HG03066 (cell line): ENCODE data around the gene PGF.

Source experiments
- ATAC-seq: cut with Tn5 transposase; IDR thresholded peaks from one replicate; pipeline ENCODE4 v1.9.1; 2021; ENCODE audit warnings: low read depth; ENCODE audit not compliant: unreplicated experiment

Gene PGF

GRCh38 chr14:74921987-74922751 is 33.2 kb downstream of the PGF start:
- ATAC-seq, result no peak

- no peak for ATAC-seq
Measured at GRCh38 chr14:74921053-74921620, 34.3 kb downstream of the PGF start.

- no peak for ATAC-seq
Measured at GRCh38 chr14:74920281-74920680, 35.1 kb downstream of the PGF start.

- ATAC-seq, result no peak
Measured at GRCh38 chr14:74919421-74920165, 35.8 kb downstream of the PGF start.

GRCh38 chr14:74918380-74918779 is 37.0 kb downstream of the PGF start:
- no peak for ATAC-seq

- ATAC-seq, result no peak
Measured at GRCh38 chr14:74917646-74918081, 37.7 kb downstream of the PGF start.

- no peak for ATAC-seq
Measured at GRCh38 chr14:74917178-74917543, 38.2 kb downstream of the PGF start.

GRCh38 chr14:74915826-74916225 is 39.6 kb downstream of the PGF start:
- ATAC-seq, result no peak

GRCh38 chr14:74915426-74915825 is 40.0 kb downstream of the PGF start:
- ATAC-seq, result no peak

GRCh38 chr14:74913986-74914573 is 41.3 kb downstream of the PGF start:
- ATAC-seq, result no peak

- ATAC-seq, result no peak
Measured at GRCh38 chr14:74913393-74913910, 41.9 kb downstream of the PGF start.

GRCh38 chr14:74912801-74913200 is 42.6 kb downstream of the PGF start:
- no peak for ATAC-seq

GRCh38 chr14:74912111-74912510 is 43.3 kb downstream of the PGF start:
- no peak for ATAC-seq

GRCh38 chr14:74911704-74912103 is 43.7 kb downstream of the PGF start:
- ATAC-seq, result no peak

GRCh38 chr14:74911221-74911620 is 44.2 kb downstream of the PGF start:
- ATAC-seq, result no peak

GRCh38 chr14:74910556-74910955 is 44.8 kb downstream of the PGF start:
- no peak for ATAC-seq

- no peak for ATAC-seq
Measured at GRCh38 chr14:74909911-74910310, 45.5 kb downstream of the PGF start.

- no peak for ATAC-seq
Measured at GRCh38 chr14:74909501-74909900, 45.9 kb downstream of the PGF start.

- ATAC-seq, result no peak
Measured at GRCh38 chr14:74908861-74909341, 46.5 kb downstream of the PGF start.

- ATAC-seq, result no peak
Measured at GRCh38 chr14:74907744-74908143, 47.7 kb downstream of the PGF start.

GRCh38 chr14:74906925-74907521 is 48.4 kb downstream of the PGF start:
- ATAC-seq, result no peak
